Medulla oblongata (tissue), 1 donor: ENCODE results near the gene ERCC8.
"Not testable (repeated sequence)": the region's sequence is repeated elsewhere in the genome, so short reads cannot be mapped to it uniquely, and the experiment has no call there.

Source experiments
- DNase-seq: peaks from one replicate; pipeline ENCODE4 v3.0.0-alpha.2; 2015; ENCODE audit errors: extremely low spot score

Gene ERCC8

GRCh38 chr5:60916646-60917045, 28.2 kb downstream of the ERCC8 start:
- no peak for DNase-seq

- peak; percentile 81 for DNase-seq
These were observed 41.5 kb downstream of the ERCC8 start for GRCh38 chr5:60903356-60903755.

GRCh38 chr5:60896991-60897390, 47.9 kb downstream of the ERCC8 start:
- no peak for DNase-seq

GRCh38 chr5:60893521-60893920, 51.3 kb downstream of the ERCC8 start:
- DNase-seq = no peak

DNA sequence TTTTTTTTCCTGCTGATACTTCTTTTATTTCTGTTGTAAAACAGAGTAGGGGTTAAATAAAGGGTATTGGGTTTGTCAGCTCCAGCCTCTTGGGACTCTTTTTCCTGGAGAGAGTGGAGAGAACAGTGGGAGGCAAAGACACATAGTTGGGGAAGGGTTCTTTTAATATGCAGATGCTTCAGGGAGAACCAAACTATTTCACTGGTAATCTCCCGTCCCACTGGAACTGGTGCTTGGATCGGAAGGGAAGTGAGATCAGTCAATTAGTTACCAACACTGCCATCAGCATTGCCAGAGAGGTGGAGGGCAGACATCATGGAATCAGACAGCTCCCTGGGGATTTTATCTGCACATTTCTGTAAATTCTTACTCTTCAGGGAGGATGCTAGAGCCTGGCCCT, 53.2 kb downstream of the ERCC8 start:
- no peak for DNase-seq

- no peak for DNase-seq
These were observed 56.4 kb downstream of the ERCC8 start for GRCh38 chr5:60888359-60889061.

DNA sequence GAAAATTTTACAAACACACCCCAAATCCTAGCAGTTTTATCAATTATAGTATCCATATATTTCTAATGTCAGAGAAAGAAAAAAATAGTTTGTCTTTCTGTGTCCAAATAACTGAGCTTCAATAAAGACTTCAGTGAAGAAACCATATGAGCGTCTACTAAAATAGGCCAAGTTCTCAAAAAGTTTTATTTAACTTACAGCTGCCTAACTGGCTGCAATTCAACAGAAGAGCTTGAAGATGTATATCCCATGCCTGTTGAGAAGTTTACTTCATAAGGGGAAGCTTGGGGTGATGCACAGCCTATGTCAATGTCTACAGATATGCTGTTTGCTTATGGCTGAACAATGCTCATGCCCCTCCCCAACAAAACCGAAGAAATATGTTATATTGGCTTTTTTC, 57.1 kb downstream of the ERCC8 start:
- DNase-seq = no peak

DNA sequence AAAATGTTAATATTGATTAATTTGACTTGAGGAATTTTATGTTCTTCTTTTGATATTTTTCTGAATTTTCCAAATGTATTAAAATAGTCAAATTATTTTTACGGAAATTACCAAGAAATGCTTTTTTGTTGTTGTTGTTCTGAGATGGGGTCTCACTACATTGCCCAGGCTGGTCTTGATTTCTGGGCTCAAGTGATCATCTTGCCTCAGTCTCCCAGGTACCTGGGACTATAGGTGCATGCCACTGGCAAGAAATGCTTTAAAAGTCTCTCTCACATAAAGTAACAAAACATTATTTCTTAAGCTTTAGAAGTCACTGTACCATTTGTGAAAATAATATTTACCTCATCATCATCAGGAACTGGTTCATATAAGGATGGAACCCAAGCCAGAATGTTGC, 57.8 kb downstream of the ERCC8 start:
- no peak for DNase-seq

DNA sequence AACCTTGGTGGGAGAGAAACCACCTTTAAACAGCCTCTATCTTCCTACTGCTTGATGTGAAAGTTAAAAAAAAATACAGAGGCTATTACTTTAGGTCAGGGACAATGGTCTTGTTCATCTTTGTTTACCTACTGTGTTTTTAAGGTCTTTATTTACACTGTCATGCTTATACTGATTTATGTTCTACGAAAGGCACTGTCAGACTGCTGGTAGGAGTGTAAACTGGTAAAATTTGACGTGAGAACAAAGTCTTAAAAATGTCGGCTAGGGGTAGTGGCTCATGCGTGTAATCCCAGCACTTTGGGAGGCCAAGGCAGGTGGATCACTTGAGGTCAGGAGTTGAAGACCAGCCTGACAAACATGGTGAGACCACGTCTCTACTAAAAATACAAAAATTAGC, 58.7 kb downstream of the ERCC8 start:
- no peak for DNase-seq

DNA sequence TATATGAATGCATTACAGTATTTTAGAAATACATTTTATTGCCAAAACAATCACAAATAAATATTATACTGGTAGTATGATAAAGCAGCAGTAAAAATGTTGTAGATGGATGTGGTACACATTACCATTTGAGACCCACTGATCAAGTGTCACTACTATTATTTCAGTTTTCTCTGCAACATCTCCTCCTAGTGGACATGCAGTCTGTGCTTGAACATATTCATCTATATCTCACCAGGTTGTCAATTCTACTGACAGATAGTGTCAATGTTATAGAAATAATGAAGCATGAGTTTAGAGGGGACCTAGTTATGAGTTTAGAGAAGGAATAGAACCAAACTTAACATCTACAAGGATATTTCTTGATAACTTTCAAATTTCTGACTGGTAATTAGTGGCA, 61.6 kb downstream of the ERCC8 start:
- DNase-seq = peak; percentile 41

GRCh38 chr5:60872892-60873291, 72.0 kb downstream of the ERCC8 start:
- no peak for DNase-seq

DNA sequence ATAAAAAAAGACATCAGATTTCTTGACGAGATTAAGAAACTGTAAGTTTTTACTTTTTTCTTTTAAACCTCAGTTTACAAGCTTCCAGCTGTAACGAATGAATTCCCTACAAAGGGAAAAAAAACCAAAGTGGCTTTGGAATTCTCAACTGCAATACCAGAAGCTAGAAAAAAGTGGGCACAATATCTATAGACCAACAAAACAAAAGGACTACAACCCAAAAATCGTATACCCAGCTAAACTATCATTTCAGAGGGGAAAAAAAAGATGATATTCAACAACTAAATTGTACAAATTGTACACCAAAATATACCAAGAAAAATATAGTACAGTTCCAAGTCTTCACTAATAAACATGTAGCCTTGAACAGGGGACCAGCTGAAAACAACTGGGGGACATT, 74.0 kb downstream of the ERCC8 start:
- DNase-seq = no peak

DNA sequence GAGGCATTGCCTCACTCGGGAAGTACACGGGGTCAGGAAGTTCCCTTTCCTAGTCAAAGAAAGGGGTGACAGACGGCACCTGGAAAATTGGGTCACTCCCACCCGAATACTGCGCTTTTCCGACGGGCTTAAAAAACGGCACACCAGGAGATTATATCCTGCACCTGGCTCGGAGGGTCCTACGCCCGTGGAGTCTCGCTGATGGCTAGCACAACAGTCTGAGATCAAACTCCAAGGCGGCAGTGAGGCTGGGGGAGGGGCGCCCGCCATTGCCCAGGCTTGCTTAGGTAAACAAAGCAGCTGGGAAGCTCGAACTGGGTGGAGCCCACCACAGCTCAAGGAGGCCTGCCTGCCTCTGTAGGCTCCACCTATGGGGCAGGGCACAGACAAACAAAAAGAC, 84.3 kb downstream of the ERCC8 start:
- not testable (repeated sequence) for DNase-seq

GRCh38 chr5:60856066-60856465, 88.8 kb downstream of the ERCC8 start:
- DNase-seq = no peak

- no peak for DNase-seq
These were observed 91.9 kb downstream of the ERCC8 start for GRCh38 chr5:60852940-60853339.

- DNase-seq = no peak
These were observed 92.6 kb downstream of the ERCC8 start for GRCh38 chr5:60852317-60852716.

DNA sequence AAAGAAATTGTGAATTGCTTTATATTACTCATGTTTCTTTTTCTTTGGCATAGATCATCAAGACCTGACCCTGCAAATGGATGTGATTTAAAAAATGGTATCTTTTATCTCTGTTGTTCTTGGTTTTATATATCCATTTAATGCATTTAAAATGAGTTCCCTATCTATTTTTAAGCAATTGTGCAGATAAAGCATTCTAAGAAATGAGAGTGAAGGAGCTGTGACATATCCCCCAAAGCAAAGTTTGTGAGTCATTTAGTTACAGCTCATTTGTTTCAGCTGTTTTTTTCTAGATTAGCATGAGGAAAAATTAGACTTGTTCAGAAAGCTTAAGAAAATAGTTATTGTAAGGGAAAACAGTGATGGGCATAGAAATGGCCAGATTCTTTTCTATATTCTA, 93.2 kb downstream of the ERCC8 start:
- DNase-seq = no peak

DNA sequence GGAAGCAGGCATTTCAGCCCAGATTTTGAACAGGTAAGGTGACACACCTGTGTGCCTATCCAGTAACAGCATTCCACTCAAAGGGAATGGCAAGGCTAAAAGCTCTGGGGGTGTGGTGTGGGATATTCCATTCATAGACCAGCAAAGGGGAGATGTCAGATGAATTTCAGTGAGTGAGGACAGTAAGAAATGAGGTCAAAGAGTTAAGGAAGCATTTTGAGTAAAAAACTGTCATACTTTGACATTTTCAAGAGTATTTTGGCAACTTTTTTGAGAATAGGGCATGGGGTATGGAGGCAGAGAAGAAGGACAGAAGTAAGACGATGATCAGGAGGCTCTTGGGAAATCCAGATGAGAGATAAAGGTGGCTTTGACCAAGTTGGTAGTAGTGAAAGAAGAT, 98.6 kb downstream of the ERCC8 start:
- DNase-seq = no peak

DNA sequence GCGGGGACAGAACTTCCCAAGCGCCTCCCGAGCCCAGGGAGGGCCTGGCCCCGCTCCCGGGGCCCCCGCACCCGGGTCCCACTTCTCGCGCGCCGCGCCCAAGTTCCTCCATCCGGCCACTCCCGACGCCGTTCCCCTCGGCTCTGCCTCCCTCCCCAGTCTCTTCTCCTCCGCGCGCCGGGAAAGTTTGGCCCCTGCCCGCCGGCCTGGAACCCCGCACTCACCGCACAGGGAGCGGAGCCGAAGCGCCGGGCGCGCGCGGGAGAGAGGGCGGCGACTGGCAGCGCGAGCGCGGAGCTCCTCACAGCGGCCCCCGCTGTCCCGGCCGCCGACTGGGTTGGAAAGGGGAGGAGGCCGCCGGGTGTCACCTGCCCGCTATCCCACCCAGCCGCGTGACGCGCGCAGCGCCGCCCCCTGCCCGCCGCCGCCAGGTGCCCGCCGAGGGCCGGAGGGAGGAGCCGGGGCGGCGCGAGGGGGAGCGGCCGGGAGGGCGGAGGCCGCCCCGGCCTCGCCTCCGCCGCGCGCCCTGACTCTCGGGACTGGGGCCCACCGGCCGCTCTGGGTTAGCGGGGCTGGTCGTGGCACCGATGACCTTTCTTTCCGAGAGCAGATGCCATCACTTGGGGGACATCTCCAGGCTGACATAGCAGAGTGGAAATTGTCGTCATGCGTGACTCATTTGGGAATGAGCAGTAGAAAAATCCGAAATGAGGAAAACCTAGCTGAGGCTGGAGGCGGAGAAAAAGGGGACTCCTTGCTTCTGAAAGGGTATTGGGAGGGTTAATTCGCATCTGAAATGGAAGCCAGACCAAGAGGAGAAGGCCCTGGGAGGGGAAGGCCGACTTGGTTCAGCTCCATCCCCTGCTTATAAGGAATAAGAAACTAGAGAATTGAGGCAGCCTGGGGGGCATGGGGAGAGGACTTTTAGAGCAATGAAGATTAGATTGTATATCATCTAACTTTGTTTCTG, 100.6 kb downstream of the ERCC8 start, which contains the start of gene ELOVL7:
TSS of gene ELOVL7 (minus strand) at position 334 of the 970 bp plus-strand sequence. CDS start 56,872 bp downstream, outside the sequence.
- DNase-seq = peak; percentile 62

- DNase-seq = no peak
These were observed 101.4 kb downstream of the ERCC8 start for GRCh38 chr5:60843386-60843935.

GRCh38 chr5:60842871-60843385, 101.9 kb downstream of the ERCC8 start:
- no peak for DNase-seq

DNA sequence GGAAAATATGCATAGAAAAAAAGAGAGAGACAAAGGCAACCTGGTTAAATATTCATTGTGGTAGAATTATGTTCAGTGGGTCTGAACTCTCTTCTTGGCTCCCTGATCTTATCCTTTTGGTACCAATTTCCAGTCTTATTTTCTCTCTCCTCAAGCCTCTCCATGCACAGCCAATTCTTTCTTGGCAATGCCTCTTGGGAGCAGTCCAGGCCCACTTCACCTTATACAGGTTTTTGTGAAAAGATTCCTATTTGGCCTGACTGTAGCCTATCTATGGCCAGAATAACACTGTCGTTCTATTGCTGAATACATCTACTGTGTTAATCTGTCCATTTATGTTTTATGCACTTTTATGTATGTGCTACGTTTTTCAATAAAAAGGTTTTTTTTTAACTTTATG, 103.5 kb downstream of the ERCC8 start:
- no peak for DNase-seq
